ENCODE results near the gene BTC.

- TF ChIP-seq CTCF (conservative IDR thresholded peaks at IDR 0.05): no peak
- TF ChIP-seq EZH2 (IDR thresholded peaks at IDR 0.05; ENCODE audit: low read depth): no peak
Measured at GRCh38 chr4:74790652-74791051, 3.7 kb downstream of the BTC start.
